Endodermal cell (in vitro differentiated cells): Measurements from ENCODE around the gene KCNT1. TPM values are rescaled to one million over a fixed set of nuclear protein-coding genes. Genes with fewer than 3 reads are reported as not detected.

Source experiments
- DNase-seq: peaks from one replicate; pipeline ENCODE4 v3.0.0-alpha.2; 2017
- H3K27ac ChIP-seq: 2 replicates; pipeline ENCODE4 v1.5.1; 2013; ENCODE audit warnings: mild to moderate bottlenecking, low read depth, low read length, moderate library complexity
- H3K27me3 ChIP-seq: 2 replicates; pipeline ENCODE4 v1.6.1; 2013; ENCODE audit warnings: mild to moderate bottlenecking, low read length, moderate library complexity; ENCODE audit not compliant: insufficient read depth, control insufficient read depth, poor library complexity, severe bottlenecking
- H3K36me3 ChIP-seq: 2 replicates; pipeline ENCODE4 v1.7.0; 2013; ENCODE audit warnings: mild to moderate bottlenecking, low read length, moderate library complexity; ENCODE audit not compliant: control insufficient read depth, insufficient read depth
- H3K4me1 ChIP-seq: one replicate; pipeline ENCODE4 v1.7.0; 2013; ENCODE audit warnings: low read length; ENCODE audit not compliant: control insufficient read depth, insufficient read depth
- H3K4me3 ChIP-seq: 2 replicates; pipeline ENCODE4 v1.5.1; 2013; ENCODE audit warnings: mild to moderate bottlenecking, low read length, moderate library complexity
- H3K9ac ChIP-seq: 2 replicates; pipeline ENCODE4 v1.6.1; 2013; ENCODE audit warnings: mild to moderate bottlenecking, low read length, moderate library complexity; ENCODE audit not compliant: poor library complexity, severe bottlenecking; ENCODE audit errors: extremely low read depth
- H3K9me3 ChIP-seq: 2 replicates; pipeline ENCODE4 v1.6.1; 2013; ENCODE audit warnings: mild to moderate bottlenecking, low read length, moderate library complexity; ENCODE audit not compliant: control insufficient read depth
- H3K27ac Mint-ChIP-seq: 2 replicates; pipeline ENCODE4 v1.8.0; 2020; ENCODE audit warnings: mixed read lengths
- H3K27me3 Mint-ChIP-seq: 2 replicates; pipeline ENCODE4 v1.8.0; 2021; ENCODE audit warnings: mild to moderate bottlenecking, mixed read lengths; ENCODE audit not compliant: insufficient read depth
- H3K36me3 Mint-ChIP-seq: 2 replicates; pipeline ENCODE4 v1.8.0; 2020; ENCODE audit warnings: low read depth, mixed read lengths
- H3K4me1 Mint-ChIP-seq: 2 replicates; pipeline ENCODE4 v1.8.0; 2020; ENCODE audit warnings: mixed read lengths
- H3K4me3 Mint-ChIP-seq: 2 replicates; pipeline ENCODE4 v1.8.0; 2020; ENCODE audit warnings: mild to moderate bottlenecking, moderate library complexity, mixed read lengths
- H3K9me3 Mint-ChIP-seq: 2 replicates; pipeline ENCODE4 v1.8.0; 2020; ENCODE audit warnings: mild to moderate bottlenecking, mixed read lengths
- WGBS, 2 experiments: methylation state at CpG; one replicate each; pipeline versions ENCODE4 v1.1.5 to v1.1.7; 2013; ENCODE audit warnings: missing lambda C conversion rate in 2 of 2, mixed read lengths in 1 of 2; ENCODE audit not compliant: insufficient coverage in 1 of 2, insufficient read length in 1 of 2; 5-methylcytosine and 5-hydroxymethylcytosine counted together
- total RNA-seq, 2 donors: library from RNA; stranded (reverse); fragmentation: NEBNext Ultra II Directional in 1 of 2; extraction: Animal tissue kit (Norgen Biotek cat#: 25700) in 1 of 2; gene quantifications; 2 replicates in 1 of 2; 3 replicates in 1 of 2; pipeline ENCODE4 v1.2.1, GENCODE V29; 2021
- TF ChIP-seq, protein P1 (sequence below): fragments of 200-600 bp; sonication (generic); conservative IDR thresholded peaks from 2 replicates; pipeline ENCODE4 v1.5.0; 2021; ENCODE audit warnings: antibody characterized with exemption, mild to moderate bottlenecking

The KCNT1 gene
- total RNA-seq, 2 donors from 2014 or later, result 0.15 TPM; not detected in 1

DNA sequence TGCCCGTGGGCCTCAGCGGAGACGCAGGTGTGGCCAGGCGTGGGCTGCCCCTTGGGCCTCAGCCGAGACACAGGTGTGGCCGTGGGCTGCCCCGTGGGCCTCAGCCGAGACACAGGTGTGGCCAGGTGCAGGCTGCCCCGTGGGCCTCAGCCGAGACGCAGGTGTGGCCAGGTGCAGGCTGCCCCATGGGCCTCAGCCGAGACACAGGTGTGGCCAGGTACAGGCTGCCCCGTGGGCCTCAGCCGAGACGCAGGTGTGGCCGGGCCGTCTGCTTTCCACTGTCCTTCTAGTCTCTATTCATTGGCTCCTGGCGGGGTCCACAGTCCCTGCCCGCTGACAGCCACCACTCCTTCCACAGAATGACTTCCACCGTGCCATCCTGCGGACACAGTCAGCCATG lies 56.1 kb downstream of the KCNT1 start:
- no peaks in the 10 kb centered on the region for H3K9me3 ChIP-seq
- no peaks in the 10 kb centered on the region for H3K27me3 Mint-ChIP-seq
- H3K4me1 Mint-ChIP-seq, result no peaks in the 10 kb centered on the region
- no peak overlapping the region for H3K9ac ChIP-seq
- H3K27ac ChIP-seq, result no peak overlapping the region
- H3K9me3 Mint-ChIP-seq, result no peaks in the 10 kb centered on the region
- DNase-seq, result no peak
- no peak overlapping the region for H3K4me3 Mint-ChIP-seq
- WGBS, 2 experiments, result 93% methylated on average over 10 to 21 of the region's 21 CpGs
- H3K36me3 Mint-ChIP-seq, result no peaks in the 10 kb centered on the region
- H3K4me3 ChIP-seq, result no peak overlapping the region
- no peaks in the 10 kb centered on the region for H3K27me3 ChIP-seq
- no peaks in the 10 kb centered on the region for H3K36me3 ChIP-seq
- H3K27ac Mint-ChIP-seq, result peak overlapping the region; percentile 21
- TF ChIP-seq, protein P1, sequence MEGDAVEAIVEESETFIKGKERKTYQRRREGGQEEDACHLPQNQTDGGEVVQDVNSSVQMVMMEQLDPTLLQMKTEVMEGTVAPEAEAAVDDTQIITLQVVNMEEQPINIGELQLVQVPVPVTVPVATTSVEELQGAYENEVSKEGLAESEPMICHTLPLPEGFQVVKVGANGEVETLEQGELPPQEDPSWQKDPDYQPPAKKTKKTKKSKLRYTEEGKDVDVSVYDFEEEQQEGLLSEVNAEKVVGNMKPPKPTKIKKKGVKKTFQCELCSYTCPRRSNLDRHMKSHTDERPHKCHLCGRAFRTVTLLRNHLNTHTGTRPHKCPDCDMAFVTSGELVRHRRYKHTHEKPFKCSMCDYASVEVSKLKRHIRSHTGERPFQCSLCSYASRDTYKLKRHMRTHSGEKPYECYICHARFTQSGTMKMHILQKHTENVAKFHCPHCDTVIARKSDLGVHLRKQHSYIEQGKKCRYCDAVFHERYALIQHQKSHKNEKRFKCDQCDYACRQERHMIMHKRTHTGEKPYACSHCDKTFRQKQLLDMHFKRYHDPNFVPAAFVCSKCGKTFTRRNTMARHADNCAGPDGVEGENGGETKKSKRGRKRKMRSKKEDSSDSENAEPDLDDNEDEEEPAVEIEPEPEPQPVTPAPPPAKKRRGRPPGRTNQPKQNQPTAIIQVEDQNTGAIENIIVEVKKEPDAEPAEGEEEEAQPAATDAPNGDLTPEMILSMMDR, result no peak
- H3K4me1 ChIP-seq, result no peaks in the 10 kb centered on the region

DNA sequence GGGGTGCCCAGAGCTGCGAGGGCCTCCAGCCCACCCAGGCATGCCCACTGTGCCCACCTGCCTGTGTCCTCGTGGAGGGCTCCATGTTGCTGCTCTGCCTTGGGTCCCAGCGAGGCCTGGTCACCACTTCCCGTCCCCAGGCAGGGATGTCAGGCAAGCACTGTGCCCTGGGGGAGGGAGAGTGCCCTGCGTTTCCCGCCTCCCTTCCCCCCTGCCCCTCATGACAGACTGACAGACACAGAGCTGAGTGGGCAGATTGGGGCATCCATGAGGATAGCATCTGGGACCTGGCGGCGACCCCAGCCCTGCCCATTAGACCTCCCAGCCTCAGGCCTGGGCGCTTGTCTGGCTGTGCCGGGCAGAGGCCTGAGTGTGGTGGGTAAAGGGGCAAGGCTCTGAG lies 56.9 kb downstream of the KCNT1 start:
- H3K4me3 Mint-ChIP-seq, result no peak overlapping the region
- no peaks in the 10 kb centered on the region for H3K9me3 Mint-ChIP-seq
- H3K27ac Mint-ChIP-seq, result no peak overlapping the region
- H3K36me3 Mint-ChIP-seq, result no peaks in the 10 kb centered on the region
- H3K4me1 Mint-ChIP-seq, result no peaks in the 10 kb centered on the region
- Histone ChIP-seq H3K36me3 (no peaks in the 10 kb centered on the region), H3K9me3 (no peaks in the 10 kb centered on the region), H3K4me3 (no peak overlapping the region), H3K27ac (no peak overlapping the region), H3K4me1 (no peaks in the 10 kb centered on the region), H3K9ac (no peak overlapping the region), H3K27me3 (no peaks in the 10 kb centered on the region)
- no peaks in the 10 kb centered on the region for H3K27me3 Mint-ChIP-seq
- no peak for DNase-seq
- TF ChIP-seq, protein P1, result no peak
- 88 to 94% methylated on average over 7 to 10 of the region's 10 CpGs for WGBS, 2 experiments

DNA sequence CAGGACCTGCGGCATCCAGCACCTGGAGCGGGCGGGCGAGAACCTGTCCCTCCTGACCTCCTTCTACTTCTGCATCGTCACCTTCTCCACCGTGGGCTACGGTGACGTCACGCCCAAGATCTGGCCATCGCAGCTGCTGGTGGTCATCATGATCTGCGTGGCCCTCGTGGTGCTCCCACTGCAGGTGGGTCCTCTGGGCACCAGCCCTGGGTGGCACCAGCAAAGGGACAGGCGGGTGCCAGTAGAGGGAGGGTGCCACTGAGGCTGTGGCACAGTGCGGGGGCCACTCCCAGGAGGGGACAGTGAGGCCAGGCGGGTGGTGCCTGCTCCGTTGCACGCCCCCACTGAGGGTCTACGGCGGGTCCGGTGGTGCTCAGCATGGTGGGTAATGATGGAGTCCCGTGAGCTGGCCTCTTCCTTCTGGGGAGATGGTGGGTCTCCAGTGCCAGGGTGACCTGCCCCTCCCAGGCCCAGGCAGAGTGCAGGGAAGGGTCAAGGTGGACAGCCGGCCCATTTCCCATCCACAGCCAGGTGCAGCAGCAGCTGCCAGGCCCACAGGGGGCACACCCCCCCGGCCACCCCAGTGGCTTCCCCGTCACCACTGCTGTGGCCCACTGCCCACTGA lies 57.8 kb downstream of the KCNT1 start:
- Mint-ChIP-seq H3K36me3 (no peaks in the 10 kb centered on the region), H3K27ac (no peak overlapping the region), H3K4me1 (no peaks in the 10 kb centered on the region), H3K9me3 (no peaks in the 10 kb centered on the region), H3K4me3 (no peak overlapping the region), H3K27me3 (no peaks in the 10 kb centered on the region)
- no peak overlapping the region for H3K9ac ChIP-seq
- no peaks in the 10 kb centered on the region for H3K9me3 ChIP-seq
- H3K27me3 ChIP-seq, result no peaks in the 10 kb centered on the region
- 94% methylated on average over 11 to 24 of the region's 24 CpGs for WGBS, 2 experiments
- no peak overlapping the region for H3K4me3 ChIP-seq
- no peaks in the 10 kb centered on the region for H3K36me3 ChIP-seq
- no peak for DNase-seq
- no peaks in the 10 kb centered on the region for H3K4me1 ChIP-seq
- TF ChIP-seq, protein P1, result no peak
- H3K27ac ChIP-seq, result no peak overlapping the region
